Measurements from ENCODE around the gene BTN2A1. TPM values are rescaled to one million over a fixed set of nuclear protein-coding genes. Genes with fewer than 3 reads are reported as not detected.

The BTN2A1 gene
- total and polyA plus RNA-seq, 2 of the 13 experiments (the other 11 are each of a cell fraction or from before 2014, with no cell fraction given): 16.4 to 30.4 TPM

GRCh38 chr6:26516481-26517427, 59.0 kb downstream of the BTN2A1 start (continued):
- TF ChIP-seq ZNF512 (CRISPR knock-in tag; IDR thresholded peaks at IDR 0.05) (no peak), SALL1 (CRISPR knock-in tag; IDR thresholded peaks at IDR 0.05) (peak; percentile 80; the same call in 1 of the 2 replicates), BRF2 (CRISPR knock-in tag; IDR thresholded peaks at IDR 0.05) (no peak), MED1 (CRISPR knock-in tag; IDR thresholded peaks at IDR 0.05) (peak; percentile 63), PHB2 (IDR thresholded peaks at IDR 0.05; ENCODE audit: partially characterized antibody) (no peak), RBFOX2 (IDR thresholded peaks at IDR 0.05; ENCODE audit: low read depth, low read length) (no peak), KDM5A (IDR thresholded peaks at IDR 0.05; ENCODE audit: borderline replicate concordance, low read length) (no peak), ZNF333 (CRISPR knock-in tag; IDR thresholded peaks at IDR 0.05; ENCODE audit: borderline replicate concordance) (no peak), DMAP1 (CRISPR knock-in tag; IDR thresholded peaks at IDR 0.05) (no peak), PRPF4 (IDR thresholded peaks at IDR 0.05; ENCODE audit: low read depth, low read length, poor library complexity, severe bottlenecking) (no peak), ZNF878 (CRISPR knock-in tag; IDR thresholded peaks at IDR 0.05) (no peak), ZNF513 (CRISPR knock-in tag; conservative IDR thresholded peaks at IDR 0.05) (no peak), MTA1 (CRISPR knock-in tag; IDR thresholded peaks at IDR 0.05; ENCODE audit: borderline replicate concordance) (no peak), AGO1 (IDR thresholded peaks at IDR 0.05; ENCODE audit: low read depth, low read length, poor library complexity, severe bottlenecking) (no peak), CBX5 (CRISPR knock-in tag; IDR thresholded peaks at IDR 0.05; ENCODE audit: borderline replicate concordance) (no peak), TEAD2 (CRISPR knock-in tag; IDR thresholded peaks at IDR 0.05) (no peak), HMGXB4 (CRISPR knock-in tag; IDR thresholded peaks at IDR 0.05; ENCODE audit: borderline replicate concordance in 1 of 2, low read depth in 1 of 2) (no peak; a peak in 1 of 4 replicates), TCF7 (IDR thresholded peaks at IDR 0.05; ENCODE audit: low read depth) (peak; percentile 59)
- TF ChIP-seq, protein P1, sequence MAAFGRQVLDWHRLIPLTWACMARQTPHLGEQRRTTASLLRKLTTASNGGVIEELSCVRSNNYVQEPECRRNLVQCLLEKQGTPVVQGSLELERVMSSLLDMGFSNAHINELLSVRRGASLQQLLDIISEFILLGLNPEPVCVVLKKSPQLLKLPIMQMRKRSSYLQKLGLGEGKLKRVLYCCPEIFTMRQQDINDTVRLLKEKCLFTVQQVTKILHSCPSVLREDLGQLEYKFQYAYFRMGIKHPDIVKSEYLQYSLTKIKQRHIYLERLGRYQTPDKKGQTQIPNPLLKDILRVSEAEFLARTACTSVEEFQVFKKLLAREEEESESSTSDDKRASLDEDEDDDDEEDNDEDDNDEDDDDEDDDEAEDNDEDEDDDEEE (CRISPR knock-in tag; IDR thresholded peaks at IDR 0.05): no peak
- TF ChIP-seq, protein P2, sequence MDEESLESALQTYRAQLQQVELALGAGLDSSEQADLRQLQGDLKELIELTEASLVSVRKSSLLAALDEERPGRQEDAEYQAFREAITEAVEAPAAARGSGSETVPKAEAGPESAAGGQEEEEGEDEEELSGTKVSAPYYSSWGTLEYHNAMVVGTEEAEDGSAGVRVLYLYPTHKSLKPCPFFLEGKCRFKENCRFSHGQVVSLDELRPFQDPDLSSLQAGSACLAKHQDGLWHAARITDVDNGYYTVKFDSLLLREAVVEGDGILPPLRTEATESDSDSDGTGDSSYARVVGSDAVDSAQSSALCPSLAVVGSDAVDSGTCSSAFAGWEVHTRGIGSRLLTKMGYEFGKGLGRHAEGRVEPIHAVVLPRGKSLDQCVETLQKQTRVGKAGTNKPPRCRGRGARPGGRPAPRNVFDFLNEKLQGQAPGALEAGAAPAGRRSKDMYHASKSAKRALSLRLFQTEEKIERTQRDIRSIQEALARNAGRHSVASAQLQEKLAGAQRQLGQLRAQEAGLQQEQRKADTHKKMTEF (CRISPR knock-in tag; IDR thresholded peaks at IDR 0.05): peak; percentile 77
